ENCODE results near the gene FBXO34.

The FBXO34 gene

GRCh38 chr14:55272922-55273321, 1.7 kb downstream of the FBXO34 start:
- DNase-seq: no peak

- DNase-seq: no peak
These were observed 2.9 kb downstream of the FBXO34 start for GRCh38 chr14:55274146-55274545.

- no peak for DNase-seq
These were observed 3.5 kb downstream of the FBXO34 start for GRCh38 chr14:55274751-55275150.

GRCh38 chr14:55276736-55277135, 5.5 kb downstream of the FBXO34 start:
- no peak for DNase-seq

- DNase-seq: no peak
These were observed 6.9 kb downstream of the FBXO34 start for GRCh38 chr14:55277972-55278740.

GRCh38 chr14:55279384-55279783, 8.2 kb downstream of the FBXO34 start:
- no peak for DNase-seq

GRCh38 chr14:55281316-55281839, 10.2 kb downstream of the FBXO34 start:
- no peak for DNase-seq

GRCh38 chr14:55285048-55285652, 13.9 kb downstream of the FBXO34 start:
- DNase-seq: no peak

GRCh38 chr14:55288439-55288838, 17.2 kb downstream of the FBXO34 start:
- no peak for DNase-seq

GRCh38 chr14:55291480-55292081, 20.4 kb downstream of the FBXO34 start:
- DNase-seq: no peak

GRCh38 chr14:55294603-55295002, 23.4 kb downstream of the FBXO34 start:
- DNase-seq: no peak

- peak; percentile 87 for DNase-seq
These were observed 26.6 kb downstream of the FBXO34 start for GRCh38 chr14:55297611-55298499.

GRCh38 chr14:55298500-55298822, 27.2 kb downstream of the FBXO34 start:
- DNase-seq: peak; percentile 48

GRCh38 chr14:55301437-55302121, 30.4 kb downstream of the FBXO34 start:
- DNase-seq: no peak

GRCh38 chr14:55302367-55303124, 31.3 kb downstream of the FBXO34 start:
- DNase-seq: no peak

- DNase-seq: no peak
These were observed 31.9 kb downstream of the FBXO34 start for GRCh38 chr14:55303125-55303499.

GRCh38 chr14:55303691-55304145, 32.5 kb downstream of the FBXO34 start:
- no peak for DNase-seq

- DNase-seq: no peak
These were observed 35.8 kb downstream of the FBXO34 start for GRCh38 chr14:55306938-55307589.

GRCh38 chr14:55309154-55309553, 37.9 kb downstream of the FBXO34 start:
- DNase-seq: no peak

GRCh38 chr14:55309761-55310365, 38.6 kb downstream of the FBXO34 start:
- DNase-seq: no peak

Measured in NCI-H510A treated with DMSO at 0.1 percent for 48 hours (cell line).